Liver (tissue), 9 donors: Measurements from ENCODE around the gene KLHDC7B. TPM values are rescaled to one million over a fixed set of nuclear protein-coding genes. Genes with fewer than 3 reads are reported as not detected.

Experiments used
- DNase-seq: peaks from one replicate; pipeline ENCODE4 v3.0.0-alpha.2; 2017; ENCODE audit warnings: low spot score
- H3K27ac ChIP-seq, 2 donors: one replicate each; pipeline ENCODE4 v1.7.0; 2013; ENCODE audit warnings: inconsistent platforms in 2 of 2, low read length in 2 of 2, control low read depth in 1 of 2, low read depth in 1 of 2, mild to moderate bottlenecking in 1 of 2
- H3K27me3 ChIP-seq, 4 donors: one replicate each; pipeline versions ENCODE4 v1.6.1 to v1.7.0; 2013; ENCODE audit warnings: low read length in 3 of 4, inconsistent platforms in 1 of 4, mild to moderate bottlenecking in 1 of 4, moderate library complexity in 1 of 4; ENCODE audit not compliant: control insufficient read depth in 4 of 4, insufficient read depth in 4 of 4
- H3K36me3 ChIP-seq, 4 donors: one replicate each; pipeline versions ENCODE4 v1.6.1 to v1.7.0; 2013; ENCODE audit warnings: low read length in 3 of 4, mild to moderate bottlenecking in 3 of 4, low read depth in 1 of 4, moderate library complexity in 1 of 4; ENCODE audit not compliant: control insufficient read depth in 4 of 4, insufficient read depth in 3 of 4
- H3K4me1 ChIP-seq, 4 donors: one replicate each; pipeline versions ENCODE4 v1.6.1 to v1.7.0; 2013; ENCODE audit warnings: low read length in 3 of 4, mild to moderate bottlenecking in 3 of 4, moderate library complexity in 1 of 4; ENCODE audit not compliant: control insufficient read depth in 4 of 4, insufficient read depth in 4 of 4
- H3K4me3 ChIP-seq, 3 donors: one replicate each; pipeline versions ENCODE4 v1.6.1 to v1.7.0; 2013; ENCODE audit warnings: low read length in 3 of 3, control low read depth in 1 of 3, low read depth in 1 of 3, mild to moderate bottlenecking in 1 of 3
- H3K9ac ChIP-seq, 2 donors: one replicate each; pipeline ENCODE4 v1.7.0; 2013; ENCODE audit warnings: low read length in 2 of 2, mild to moderate bottlenecking in 2 of 2, moderate library complexity in 2 of 2, control low read depth in 1 of 2, low read depth in 1 of 2
- H3K9me3 ChIP-seq, 4 donors: one replicate each; pipeline versions ENCODE4 v1.6.1 to v1.7.0; 2013; ENCODE audit warnings: low read length in 3 of 4; ENCODE audit not compliant: control insufficient read depth in 4 of 4
- EGR1 ChIP-seq, 2 donors: IDR thresholded peaks; 2 replicates each; pipeline ENCODE4 v1.6.1; 2016 to 2018; ENCODE audit warnings: antibody characterized with exemption in 2 of 2, low read depth in 2 of 2
- FOXA1 ChIP-seq: IDR thresholded peaks from 2 replicates; pipeline ENCODE4 v1.6.1; 2016; ENCODE audit warnings: antibody characterized with exemption
- FOXA2 ChIP-seq: IDR thresholded peaks from 2 replicates; pipeline ENCODE4 v1.6.1; 2016; ENCODE audit warnings: antibody characterized with exemption
- GABPA ChIP-seq, 2 donors: IDR thresholded peaks in 1 of 2; conservative IDR thresholded peaks in 1 of 2; 2 replicates each; pipeline ENCODE4 v1.6.1; 2016; ENCODE audit warnings: antibody characterized with exemption in 2 of 2, mild to moderate bottlenecking in 1 of 2, moderate library complexity in 1 of 2
- HNF4A ChIP-seq, 2 donors: conservative IDR thresholded peaks; 2 replicates each; pipeline ENCODE4 v1.6.1; 2016; ENCODE audit warnings: antibody characterized with exemption in 2 of 2, mild to moderate bottlenecking in 2 of 2
- HNF4G ChIP-seq: IDR thresholded peaks from 2 replicates; pipeline ENCODE4 v1.6.1; 2016; ENCODE audit warnings: antibody characterized with exemption
- JUND ChIP-seq, 2 donors: IDR thresholded peaks; 2 replicates each; pipeline ENCODE4 v1.6.1; 2016; ENCODE audit warnings: antibody characterized with exemption in 2 of 2
- MAX ChIP-seq: IDR thresholded peaks from 2 replicates; pipeline ENCODE4 v1.6.1; 2016; ENCODE audit warnings: antibody characterized with exemption
- NR2F2 ChIP-seq: IDR thresholded peaks from 2 replicates; pipeline ENCODE4 v1.6.1; 2016; ENCODE audit warnings: antibody characterized with exemption
- RAD21 ChIP-seq, 2 donors: IDR thresholded peaks; 2 replicates each; pipeline ENCODE4 v1.6.1; 2016; ENCODE audit warnings: antibody characterized with exemption in 2 of 2, mild to moderate bottlenecking in 2 of 2
- REST ChIP-seq: IDR thresholded peaks from 2 replicates; pipeline ENCODE4 v1.6.1; 2016; ENCODE audit warnings: antibody characterized with exemption, mild to moderate bottlenecking
- RXRA ChIP-seq, 2 donors: IDR thresholded peaks; 2 replicates each; pipeline ENCODE4 v1.6.1; 2017 to 2018; ENCODE audit warnings: antibody characterized with exemption in 2 of 2, mild to moderate bottlenecking in 1 of 2
- SP1 ChIP-seq: IDR thresholded peaks from 2 replicates; pipeline ENCODE4 v1.6.1; 2018; ENCODE audit warnings: antibody characterized with exemption, mild to moderate bottlenecking
- TAF1 ChIP-seq: conservative IDR thresholded peaks from 2 replicates; pipeline ENCODE4 v1.6.1; 2016; ENCODE audit warnings: antibody characterized with exemption, mild to moderate bottlenecking
- YY1 ChIP-seq: IDR thresholded peaks from 2 replicates; pipeline ENCODE4 v1.6.1; 2016; ENCODE audit warnings: antibody characterized with exemption, mild to moderate bottlenecking
- WGBS: extraction: QIAGEN DNeasy Blood & Tissue Kit; methylation state at CpG from one replicate; pipeline ENCODE4 v1.1.7; 2013; 5-methylcytosine and 5-hydroxymethylcytosine counted together
- polyA plus RNA-seq, 2 donors: library from polyadenylated mRNA; stranded (reverse) in 1 of 2; unstranded in 1 of 2; fragments of 200-250 nt in 1 of 2; fragments of >200 nt in 1 of 2; fragmentation: Nextera tagmentation in 1 of 2; extraction: Ambion mirVana in 1 of 2; gene quantifications; one replicate each; pipeline versions ENCODE4 v1.2.1 to v1.2.3, GENCODE V29; 2013 to 2015
- total RNA-seq, 2 donors: library from RNA; depleted of rRNA; stranded (reverse); fragments of >200 nt; gene quantifications; one replicate each; pipeline ENCODE4 v1.2.3, GENCODE V29; 2014
- TF ChIP-seq, protein P1 (sequence below): IDR thresholded peaks from 2 replicates; pipeline ENCODE4 v1.6.1; 2016; ENCODE audit warnings: antibody characterized with exemption
- TF ChIP-seq, protein P2 (sequence below): IDR thresholded peaks from 2 replicates; pipeline ENCODE4 v1.6.1; 2016; ENCODE audit warnings: antibody characterized with exemption
- donor health status: healthy.
- donor health status: healthy.
- donor health status: healthy.
- donor health status: healthy.
- donor health status: healthy.

The KLHDC7B gene
- total and polyA plus RNA-seq, 4 donors, result 0.08 to 0.16 (median 0.08) TPM; not detected in 1

- Histone ChIP-seq H3K9ac (no peak overlapping the region), H3K4me1 (peaks cover 5 to 24% (median 22%) of the 10 kb centered on the region in 4 donors), H3K9me3 (no peaks in the 10 kb centered on the region), H3K27ac (no peak overlapping the region), H3K4me3 (no peak overlapping the region), H3K27me3 (no peaks in the 10 kb centered on the region), H3K36me3 (peaks cover 0 to 21% (median 7%) of the 10 kb centered on the region in 4 donors)
- no peak for DNase-seq
- TF ChIP-seq, protein P1, sequence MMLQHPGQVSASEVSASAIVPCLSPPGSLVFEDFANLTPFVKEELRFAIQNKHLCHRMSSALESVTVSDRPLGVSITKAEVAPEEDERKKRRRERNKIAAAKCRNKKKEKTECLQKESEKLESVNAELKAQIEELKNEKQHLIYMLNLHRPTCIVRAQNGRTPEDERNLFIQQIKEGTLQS, result no peak
- TF ChIP-seq HNF4G (no peak), RAD21 (IDR thresholded peaks at IDR 0.05) (no peak), NR2F2 (no peak), JUND (IDR thresholded peaks at IDR 0.05) (no peak), HNF4A (conservative IDR thresholded peaks at IDR 0.05) (no peak), SP1 (no peak), REST (no peak), TAF1 (no peak), FOXA2 (no peak), GABPA (IDR thresholded peaks at IDR 0.05 in 1 of 2, conservative IDR thresholded peaks at IDR 0.05 in 1 of 2) (no peak), FOXA1 (no peak), EGR1 (IDR thresholded peaks at IDR 0.05; ENCODE audit: low read depth in 2 of 2) (no peak), RXRA (IDR thresholded peaks at IDR 0.05) (no peak)
- WGBS, result 92% methylated on average over 24 of the region's 24 CpGs
Measured at GRCh38 chr22:50502628-50503474, 42.8 kb upstream of the KLHDC7B start.

- DNase-seq, result no peak
- no peak overlapping the region for H3K27ac ChIP-seq
- no peak overlapping the region for H3K4me3 ChIP-seq
- peaks cover 0 to 21% (median 7%) of the 10 kb centered on the region in 4 donors for H3K36me3 ChIP-seq
- TF ChIP-seq FOXA2 (no peak), RAD21 (IDR thresholded peaks at IDR 0.05) (no peak), MAX (no peak), GABPA (IDR thresholded peaks at IDR 0.05 in 1 of 2, conservative IDR thresholded peaks at IDR 0.05 in 1 of 2) (no peak), YY1 (no peak), SP1 (no peak), TAF1 (no peak)
- TF ChIP-seq, protein P1, result no peak
- TF ChIP-seq, protein P2, sequence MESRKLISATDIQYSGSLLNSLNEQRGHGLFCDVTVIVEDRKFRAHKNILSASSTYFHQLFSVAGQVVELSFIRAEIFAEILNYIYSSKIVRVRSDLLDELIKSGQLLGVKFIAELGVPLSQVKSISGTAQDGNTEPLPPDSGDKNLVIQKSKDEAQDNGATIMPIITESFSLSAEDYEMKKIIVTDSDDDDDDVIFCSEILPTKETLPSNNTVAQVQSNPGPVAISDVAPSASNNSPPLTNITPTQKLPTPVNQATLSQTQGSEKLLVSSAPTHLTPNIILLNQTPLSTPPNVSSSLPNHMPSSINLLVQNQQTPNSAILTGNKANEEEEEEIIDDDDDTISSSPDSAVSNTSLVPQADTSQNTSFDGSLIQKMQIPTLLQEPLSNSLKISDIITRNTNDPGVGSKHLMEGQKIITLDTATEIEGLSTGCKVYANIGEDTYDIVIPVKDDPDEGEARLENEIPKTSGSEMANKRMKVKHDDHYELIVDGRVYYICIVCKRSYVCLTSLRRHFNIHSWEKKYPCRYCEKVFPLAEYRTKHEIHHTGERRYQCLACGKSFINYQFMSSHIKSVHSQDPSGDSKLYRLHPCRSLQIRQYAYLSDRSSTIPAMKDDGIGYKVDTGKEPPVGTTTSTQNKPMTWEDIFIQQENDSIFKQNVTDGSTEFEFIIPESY, result no peak
- H3K9me3 ChIP-seq, result no peaks in the 10 kb centered on the region
- H3K27me3 ChIP-seq, result no peaks in the 10 kb centered on the region
- 95% methylated on average over 26 of the region's 26 CpGs for WGBS
- H3K9ac ChIP-seq, result no peak overlapping the region
- peaks cover 4 to 19% (median 17%) of the 10 kb centered on the region in 4 donors for H3K4me1 ChIP-seq
Measured at GRCh38 chr22:50503475-50504145, 42.1 kb upstream of the KLHDC7B start.
